OCI-LY3 (cell line): ENCODE data around the gene HAUS7.

ENCODE experiments used
- EZH2phosphoT487 ChIP-seq: fragments of 200-600 bp; shearing (Covaris generic); IDR thresholded peaks from 2 replicates; pipeline ENCODE4 v1.6.1; 2018; ENCODE audit warnings: antibody characterized with exemption, mixed run types, low read depth
- TF ChIP-seq, protein P1 (sequence below): fragments of 200-600, 300-600 bp; sonication (generic); IDR thresholded peaks from 2 replicates; pipeline ENCODE4 v1.5.1; 2014; ENCODE audit warnings: antibody characterized with exemption, low read length, low read depth

DNA sequence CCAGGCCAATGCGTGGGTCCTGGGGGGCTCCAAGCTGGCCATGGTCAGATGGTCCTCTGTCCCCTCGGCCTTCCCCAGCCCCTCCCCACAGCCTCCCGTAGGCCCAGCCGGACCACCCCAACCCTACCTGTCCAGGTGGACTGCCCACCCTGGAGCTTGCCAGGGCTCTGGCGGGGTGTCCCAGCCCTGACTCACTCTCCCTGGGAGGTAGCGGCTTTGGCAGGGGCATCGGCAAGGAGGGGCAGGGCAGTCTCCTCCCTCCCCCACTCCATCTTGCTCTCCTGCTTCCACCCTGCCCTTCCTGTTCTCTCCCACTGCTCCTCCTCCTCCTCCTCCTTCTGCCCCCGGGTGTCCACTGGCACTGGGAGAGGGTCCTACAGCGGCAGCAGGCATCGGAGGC is 31.8 kb upstream of the HAUS7 start:
- TF ChIP-seq, protein P1, sequence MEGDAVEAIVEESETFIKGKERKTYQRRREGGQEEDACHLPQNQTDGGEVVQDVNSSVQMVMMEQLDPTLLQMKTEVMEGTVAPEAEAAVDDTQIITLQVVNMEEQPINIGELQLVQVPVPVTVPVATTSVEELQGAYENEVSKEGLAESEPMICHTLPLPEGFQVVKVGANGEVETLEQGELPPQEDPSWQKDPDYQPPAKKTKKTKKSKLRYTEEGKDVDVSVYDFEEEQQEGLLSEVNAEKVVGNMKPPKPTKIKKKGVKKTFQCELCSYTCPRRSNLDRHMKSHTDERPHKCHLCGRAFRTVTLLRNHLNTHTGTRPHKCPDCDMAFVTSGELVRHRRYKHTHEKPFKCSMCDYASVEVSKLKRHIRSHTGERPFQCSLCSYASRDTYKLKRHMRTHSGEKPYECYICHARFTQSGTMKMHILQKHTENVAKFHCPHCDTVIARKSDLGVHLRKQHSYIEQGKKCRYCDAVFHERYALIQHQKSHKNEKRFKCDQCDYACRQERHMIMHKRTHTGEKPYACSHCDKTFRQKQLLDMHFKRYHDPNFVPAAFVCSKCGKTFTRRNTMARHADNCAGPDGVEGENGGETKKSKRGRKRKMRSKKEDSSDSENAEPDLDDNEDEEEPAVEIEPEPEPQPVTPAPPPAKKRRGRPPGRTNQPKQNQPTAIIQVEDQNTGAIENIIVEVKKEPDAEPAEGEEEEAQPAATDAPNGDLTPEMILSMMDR, result no peak
- TF ChIP-seq EZH2phosphoT487, result no peak
